ENCODE data around the gene CEP295NL. TPM values are rescaled to one million over a fixed set of nuclear protein-coding genes. Genes with fewer than 3 reads are reported as not detected.
A peak's percentile ranks its signal among the peaks of the same experiment; 100 is the strongest.
"Not testable (repeated sequence)": the region's sequence is repeated elsewhere in the genome, so short reads cannot be mapped to it uniquely, and the experiment has no call there.

The CEP295NL gene
- total RNA-seq, 1 donor from 2014 or later: 0.55 TPM

- intact Hi-C loops (cut with micrococcal nuclease): no loop called here
- Histone ChIP-seq H3K9me3 (replicated peaks) (no peaks in the 10 kb centered on the region), H3K36me3 (no peaks in the 10 kb centered on the region), H3K27me3 (ENCODE audit: low read depth) (no peaks in the 10 kb centered on the region), H3K4me1 (peaks cover 87% of the 10 kb centered on the region), H3K4me3 (peak overlapping the region; percentile 59), H3K27ac (replicated peaks) (peak overlapping the region; percentile 99)
- TF ChIP-seq, protein P1, sequence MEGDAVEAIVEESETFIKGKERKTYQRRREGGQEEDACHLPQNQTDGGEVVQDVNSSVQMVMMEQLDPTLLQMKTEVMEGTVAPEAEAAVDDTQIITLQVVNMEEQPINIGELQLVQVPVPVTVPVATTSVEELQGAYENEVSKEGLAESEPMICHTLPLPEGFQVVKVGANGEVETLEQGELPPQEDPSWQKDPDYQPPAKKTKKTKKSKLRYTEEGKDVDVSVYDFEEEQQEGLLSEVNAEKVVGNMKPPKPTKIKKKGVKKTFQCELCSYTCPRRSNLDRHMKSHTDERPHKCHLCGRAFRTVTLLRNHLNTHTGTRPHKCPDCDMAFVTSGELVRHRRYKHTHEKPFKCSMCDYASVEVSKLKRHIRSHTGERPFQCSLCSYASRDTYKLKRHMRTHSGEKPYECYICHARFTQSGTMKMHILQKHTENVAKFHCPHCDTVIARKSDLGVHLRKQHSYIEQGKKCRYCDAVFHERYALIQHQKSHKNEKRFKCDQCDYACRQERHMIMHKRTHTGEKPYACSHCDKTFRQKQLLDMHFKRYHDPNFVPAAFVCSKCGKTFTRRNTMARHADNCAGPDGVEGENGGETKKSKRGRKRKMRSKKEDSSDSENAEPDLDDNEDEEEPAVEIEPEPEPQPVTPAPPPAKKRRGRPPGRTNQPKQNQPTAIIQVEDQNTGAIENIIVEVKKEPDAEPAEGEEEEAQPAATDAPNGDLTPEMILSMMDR (IDR thresholded peaks at IDR 0.05; ENCODE audit: borderline replicate concordance): no peak
- DNase-seq: peak; percentile 81
Observed at GRCh38 chr17:78883089-78883532, 19.9 kb downstream of the CEP295NL start.

DNA sequence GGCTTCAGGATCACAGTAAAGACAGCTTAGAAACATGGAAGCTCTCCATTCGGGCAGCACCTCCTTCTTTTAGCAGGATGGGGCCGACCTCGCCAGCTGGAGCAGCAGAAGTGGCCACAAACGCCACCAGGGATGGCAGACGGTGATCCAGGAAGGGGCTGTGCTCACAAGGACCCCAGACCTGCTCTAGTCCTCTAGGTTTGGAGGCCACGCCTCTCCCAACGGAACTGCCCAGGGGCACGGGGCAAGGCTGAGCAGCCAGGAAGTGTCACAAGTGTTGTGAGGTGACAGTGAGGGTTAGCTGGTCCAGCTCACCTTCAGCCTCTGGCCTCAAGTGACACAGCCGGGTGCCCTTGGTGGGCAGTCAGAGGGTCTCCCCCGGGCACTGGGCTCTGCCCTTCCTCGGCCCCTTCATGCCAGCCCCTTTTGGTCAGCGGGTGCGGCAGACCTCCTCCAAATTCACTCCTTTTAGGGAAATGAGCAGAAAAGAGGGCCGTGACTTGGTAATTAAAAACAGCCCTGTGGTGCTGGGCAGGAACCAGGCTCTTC, 20.4 kb downstream of the CEP295NL start:
- H3K27ac ChIP-seq (replicated peaks): peak overlapping the region; percentile 99
- no peaks in the 10 kb centered on the region for H3K27me3 ChIP-seq (ENCODE audit: low read depth)
- no peak for DNase-seq
- no peaks in the 10 kb centered on the region for H3K9me3 ChIP-seq (replicated peaks)
- intact Hi-C loops (cut with micrococcal nuclease): no loop called here
- H3K36me3 ChIP-seq: no peaks in the 10 kb centered on the region
- H3K4me3 ChIP-seq: peak overlapping the region; percentile 59
- TF ChIP-seq, protein P1 (IDR thresholded peaks at IDR 0.05; ENCODE audit: borderline replicate concordance): no peak
- H3K4me1 ChIP-seq: peaks cover 92% of the 10 kb centered on the region

- peaks cover 98% of the 10 kb centered on the region for H3K4me1 ChIP-seq
- peak overlapping the region; percentile 56 for H3K4me3 ChIP-seq
- TF ChIP-seq, protein P1 (IDR thresholded peaks at IDR 0.05; ENCODE audit: borderline replicate concordance): no peak
- no peaks in the 10 kb centered on the region for H3K27me3 ChIP-seq (ENCODE audit: low read depth)
- intact Hi-C loops (cut with micrococcal nuclease): no loop called here
- H3K36me3 ChIP-seq: no peaks in the 10 kb centered on the region
- no peaks in the 10 kb centered on the region for H3K9me3 ChIP-seq (replicated peaks)
- peak overlapping the region; percentile 99 for H3K27ac ChIP-seq (replicated peaks)
- DNase-seq: peak; percentile 81
Observed at GRCh38 chr17:78879635-78880186, 23.3 kb downstream of the CEP295NL start.

- intact Hi-C loops (cut with micrococcal nuclease): no loop called here
- Histone ChIP-seq H3K36me3 (no peaks in the 10 kb centered on the region), H3K4me1 (peaks cover 98% of the 10 kb centered on the region), H3K9me3 (replicated peaks) (no peaks in the 10 kb centered on the region), H3K27ac (replicated peaks) (peak overlapping the region; percentile 99), H3K27me3 (ENCODE audit: low read depth) (no peaks in the 10 kb centered on the region), H3K4me3 (peak overlapping the region; percentile 56)
- DNase-seq: no peak
- TF ChIP-seq, protein P1 (IDR thresholded peaks at IDR 0.05; ENCODE audit: borderline replicate concordance): no peak
Observed at GRCh38 chr17:78878871-78879527, 24.0 kb downstream of the CEP295NL start.

DNA sequence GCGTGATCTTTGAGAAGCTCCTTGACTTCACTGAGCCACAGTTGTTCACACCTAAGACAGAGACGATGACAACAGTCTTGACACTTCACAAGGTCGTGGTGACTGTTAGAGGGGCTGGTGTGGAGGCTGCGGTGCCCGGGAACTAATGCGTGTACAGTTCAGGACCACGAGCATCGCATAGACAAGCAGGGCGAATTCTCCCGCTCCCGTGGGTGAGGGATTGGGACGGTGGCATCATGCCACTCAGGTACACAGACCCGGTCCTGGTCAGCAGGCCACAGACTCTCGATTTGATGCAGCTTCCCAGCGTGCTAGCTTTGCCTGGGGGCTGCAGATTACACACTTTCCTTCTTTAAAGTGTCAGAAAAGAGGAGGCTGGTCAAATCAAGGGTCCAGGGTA, 24.7 kb downstream of the CEP295NL start:
- H3K36me3 ChIP-seq: peaks cover 4% of the 10 kb centered on the region
- H3K27ac ChIP-seq (replicated peaks): peak overlapping the region; percentile 99
- intact Hi-C loops (cut with micrococcal nuclease): no loop called here
- DNase-seq: no peak
- H3K27me3 ChIP-seq (ENCODE audit: low read depth): no peaks in the 10 kb centered on the region
- TF ChIP-seq, protein P1 (IDR thresholded peaks at IDR 0.05; ENCODE audit: borderline replicate concordance): no peak
- H3K4me3 ChIP-seq: no peak overlapping the region
- peaks cover 98% of the 10 kb centered on the region for H3K4me1 ChIP-seq
- no peaks in the 10 kb centered on the region for H3K9me3 ChIP-seq (replicated peaks)

DNA sequence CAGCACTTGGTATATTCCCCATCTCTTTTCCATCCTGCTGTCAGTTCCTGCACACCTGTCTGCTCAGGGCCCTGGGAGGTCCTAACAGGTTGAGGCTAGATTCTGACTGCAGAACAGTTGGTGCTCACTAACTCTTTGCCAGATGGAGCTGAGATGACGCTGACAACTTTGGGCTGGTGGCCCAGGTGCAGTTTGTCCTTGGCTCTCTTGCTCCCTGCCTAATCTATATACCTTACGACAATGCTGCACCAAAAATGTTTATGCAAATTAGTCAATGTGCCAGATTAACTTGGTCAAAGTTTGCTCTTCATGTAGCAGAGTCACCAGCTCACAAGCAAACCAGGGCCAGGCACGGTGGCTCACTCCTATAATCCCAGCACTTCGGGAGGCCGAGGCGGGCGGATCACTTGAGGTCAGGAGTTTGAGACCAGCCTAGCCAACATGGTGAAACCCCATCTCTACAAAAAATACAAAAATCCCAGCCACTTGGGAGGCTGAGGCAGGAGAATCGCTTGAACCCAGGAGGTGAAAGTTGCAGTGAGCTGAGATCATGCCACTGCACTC, 26.0 kb downstream of the CEP295NL start:
- intact Hi-C loops (cut with micrococcal nuclease); H3K27me3 ChIP-seq (ENCODE audit: low read depth); DNase-seq; H3K4me3 ChIP-seq; H3K9me3 ChIP-seq (replicated peaks): not testable (repeated sequence)
- Histone ChIP-seq H3K27ac (replicated peaks) (peak overlapping the region; percentile 99), H3K36me3 (peaks cover 13% of the 10 kb centered on the region), H3K4me1 (peaks cover 96% of the 10 kb centered on the region)

All from left ventricle myocardium inferior (tissue), 1 donor.